HG02852 (cell line): ENCODE results near the gene PRKAG2.
"Not testable (repeated sequence)": the region's sequence is repeated elsewhere in the genome, so short reads cannot be mapped to it uniquely, and the experiment has no call there.

Experiments used
- ATAC-seq: cut with Tn5 transposase; IDR thresholded peaks from one replicate; pipeline ENCODE4 v1.9.1; 2021; ENCODE audit warnings: mild to moderate bottlenecking, moderate library complexity; ENCODE audit not compliant: unreplicated experiment

The PRKAG2 gene

DNA sequence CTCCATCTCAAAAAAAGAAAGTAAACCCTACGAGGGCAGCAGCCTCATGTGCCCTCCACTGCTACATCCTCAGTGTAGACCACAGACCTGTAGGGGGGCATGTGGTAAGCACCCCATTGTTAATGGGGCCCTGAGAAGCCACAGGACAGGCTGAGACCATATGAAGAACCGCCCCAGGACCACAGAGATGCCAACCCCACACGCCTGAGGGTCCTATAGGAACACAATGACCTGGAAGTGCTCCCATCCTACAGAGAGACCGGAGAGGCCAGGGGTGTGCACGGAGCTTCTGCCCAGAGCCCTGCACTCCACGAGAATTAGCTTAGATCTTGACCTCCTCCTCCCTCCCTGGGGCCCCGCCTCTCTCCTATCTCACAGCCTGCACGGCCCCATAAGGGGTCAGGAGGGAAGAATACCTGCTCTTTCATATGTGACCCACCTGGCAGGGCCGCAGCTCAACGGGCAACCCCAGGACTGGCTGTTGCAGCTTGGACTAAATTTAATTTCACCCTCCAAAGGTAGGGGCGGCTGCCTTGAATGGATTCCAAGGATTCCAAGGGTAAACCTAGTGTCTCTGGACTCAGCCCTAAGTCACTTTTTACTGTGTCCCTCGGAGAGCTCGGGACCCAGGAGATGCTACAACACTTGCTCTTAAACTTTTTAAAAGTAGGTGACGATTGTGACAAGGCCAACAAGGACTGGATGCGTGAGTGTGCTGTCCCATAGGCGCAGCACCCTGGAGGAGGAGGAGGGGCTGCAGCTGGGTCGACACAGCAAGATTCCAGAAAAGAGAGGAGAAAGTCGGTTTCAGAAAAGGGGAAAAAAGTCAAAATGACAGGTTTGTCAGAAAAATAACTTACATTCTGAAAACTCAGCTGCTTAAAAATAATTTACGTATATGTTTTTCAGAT, 24.2 kb downstream of the PRKAG2 start:
- ATAC-seq: no peak

- ATAC-seq: no peak
Measured at GRCh38 chr7:151851782-151852181, 25.1 kb downstream of the PRKAG2 start.

- no peak for ATAC-seq
Measured at GRCh38 chr7:151851145-151851751, 25.7 kb downstream of the PRKAG2 start.

GRCh38 chr7:151850491-151851124, 26.3 kb downstream of the PRKAG2 start:
- no peak for ATAC-seq

DNA sequence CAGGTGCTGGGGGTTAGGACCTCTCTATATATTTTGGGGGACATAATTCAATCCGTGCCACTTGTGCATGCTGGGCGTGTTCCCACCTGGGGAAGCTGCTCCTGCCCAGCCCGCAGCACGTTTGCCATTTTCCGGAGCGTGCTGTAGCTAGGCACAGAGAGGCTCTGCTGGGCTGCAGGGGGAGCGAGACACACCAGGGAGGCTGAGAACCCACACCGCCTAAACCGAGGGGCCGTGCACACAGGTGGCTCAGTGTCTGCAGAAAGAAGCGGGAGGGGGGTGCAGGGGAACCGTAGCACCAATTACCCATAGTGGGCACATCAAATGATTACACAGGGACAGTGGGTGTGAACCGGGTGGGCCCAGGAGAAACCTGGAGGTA, 27.0 kb downstream of the PRKAG2 start:
- no peak for ATAC-seq

DNA sequence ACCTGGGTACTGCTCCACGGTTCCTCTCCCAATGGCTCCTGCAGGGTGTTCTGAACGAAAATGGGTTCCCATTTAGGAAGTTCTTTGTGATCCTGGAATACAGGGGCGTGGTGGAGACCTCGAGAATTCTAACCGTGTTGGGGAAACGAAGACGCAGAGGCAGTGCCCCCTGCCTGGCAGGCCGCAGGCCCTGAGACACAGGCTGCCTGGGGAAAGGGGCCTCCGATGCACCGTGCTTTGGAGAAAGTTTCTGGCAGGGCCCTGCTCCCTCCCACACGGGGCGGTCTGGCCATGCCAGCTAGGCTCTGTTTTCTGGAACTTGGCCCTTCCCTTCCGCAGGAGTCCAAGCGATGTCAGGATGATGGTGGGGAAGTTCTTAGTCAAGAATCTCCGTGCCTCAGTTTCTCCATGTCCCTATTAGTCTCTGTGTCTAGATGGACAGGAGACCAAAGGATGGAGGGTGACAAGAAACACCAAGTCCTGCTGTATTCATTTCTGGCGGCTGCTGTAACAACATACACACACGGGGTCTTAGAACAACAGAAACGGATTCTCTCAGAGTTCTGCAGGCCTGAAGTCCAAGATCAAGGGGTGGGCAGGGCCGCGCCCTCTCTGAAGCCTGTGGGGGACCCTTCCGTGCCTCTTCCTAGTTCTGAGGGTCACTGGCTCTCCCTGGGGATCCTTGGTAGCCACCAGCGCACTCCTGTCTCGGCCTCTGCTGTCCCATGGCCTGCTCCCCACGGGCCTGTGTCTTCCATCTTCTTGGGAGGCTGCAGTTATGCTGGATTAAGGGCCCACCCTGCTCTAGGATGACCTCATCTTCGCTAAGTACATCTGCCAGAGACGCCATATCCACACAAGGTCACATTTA, 27.7 kb downstream of the PRKAG2 start:
- no peak for ATAC-seq

- ATAC-seq: no peak
Measured at GRCh38 chr7:151847681-151848081, 29.2 kb downstream of the PRKAG2 start.

- ATAC-seq: no peak
Measured at GRCh38 chr7:151847136-151847535, 29.8 kb downstream of the PRKAG2 start.

GRCh38 chr7:151845412-151846205, 31.3 kb downstream of the PRKAG2 start:
- no peak for ATAC-seq

DNA sequence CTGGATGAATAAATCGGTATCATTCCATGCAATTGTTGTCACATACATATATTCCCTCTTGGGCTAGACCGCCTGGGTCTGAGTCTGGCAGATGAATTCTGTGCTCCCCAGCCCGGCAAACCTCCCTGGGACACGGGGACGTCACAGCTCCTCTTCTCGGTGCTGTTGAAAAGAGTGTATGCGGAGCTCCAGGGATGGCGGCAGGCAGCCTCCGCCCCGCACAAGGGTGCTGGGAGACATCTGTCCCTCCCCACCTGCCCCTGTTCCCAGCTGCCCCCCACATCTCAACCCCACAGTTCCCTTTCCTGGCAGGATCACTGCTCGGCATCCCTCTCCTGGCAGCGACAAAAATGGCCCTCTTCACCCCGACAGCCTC, 32.1 kb downstream of the PRKAG2 start:
- no peak for ATAC-seq

DNA sequence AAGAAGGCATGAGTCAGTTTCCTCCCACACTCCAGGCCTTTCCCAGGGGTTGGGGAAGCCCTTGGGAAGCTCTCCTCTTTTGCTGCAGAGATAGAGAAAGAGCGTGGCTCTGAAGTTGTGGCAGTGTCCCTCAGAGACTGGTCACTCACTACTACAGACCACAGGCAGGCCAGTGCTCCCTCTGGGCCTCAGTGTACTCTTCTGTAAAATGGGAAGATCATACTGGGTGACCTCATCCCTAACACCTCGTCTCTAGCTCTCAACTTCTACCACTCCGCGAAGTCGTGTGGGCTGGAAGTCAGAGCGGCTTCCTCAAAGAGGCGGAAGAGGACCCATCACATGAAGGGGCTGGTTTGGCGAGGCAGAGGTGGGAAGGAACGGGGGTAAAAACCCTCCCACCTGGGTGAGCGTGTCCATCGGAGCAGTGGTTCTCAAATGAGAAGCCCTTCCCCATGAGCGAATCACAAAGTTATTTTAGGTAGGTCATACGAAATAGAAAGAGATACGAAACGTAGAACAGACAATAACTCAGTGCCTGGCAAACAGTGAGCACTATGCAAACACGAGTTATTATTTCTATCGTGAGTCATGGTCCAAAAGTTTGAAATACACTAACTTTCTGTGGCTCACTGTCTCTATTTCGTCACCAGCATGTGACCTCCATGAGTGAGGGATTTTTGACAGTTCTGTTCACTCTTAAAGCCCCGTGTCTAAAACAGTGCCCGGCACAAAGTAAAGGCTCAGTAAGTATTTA, 32.7 kb downstream of the PRKAG2 start:
- no peak for ATAC-seq

DNA sequence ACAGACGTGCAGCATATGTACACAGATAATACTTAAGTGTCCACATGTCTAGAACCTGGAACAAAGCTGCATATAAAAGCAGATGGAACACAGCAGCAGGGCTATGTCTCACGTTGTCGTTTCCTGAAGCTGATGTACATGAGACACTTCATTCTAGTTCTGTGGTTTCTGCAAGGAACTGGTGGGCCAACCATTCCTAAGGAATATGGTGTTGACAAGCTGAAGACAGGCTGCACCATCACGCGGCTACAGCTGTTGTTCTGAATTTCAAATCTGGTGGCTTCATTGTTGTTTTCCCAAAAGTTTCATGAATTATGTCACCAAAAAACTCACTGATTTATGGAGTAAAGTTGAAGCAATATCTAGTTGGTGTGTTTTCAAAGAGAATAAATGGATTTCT, 33.7 kb downstream of the PRKAG2 start:
- no peak for ATAC-seq

DNA sequence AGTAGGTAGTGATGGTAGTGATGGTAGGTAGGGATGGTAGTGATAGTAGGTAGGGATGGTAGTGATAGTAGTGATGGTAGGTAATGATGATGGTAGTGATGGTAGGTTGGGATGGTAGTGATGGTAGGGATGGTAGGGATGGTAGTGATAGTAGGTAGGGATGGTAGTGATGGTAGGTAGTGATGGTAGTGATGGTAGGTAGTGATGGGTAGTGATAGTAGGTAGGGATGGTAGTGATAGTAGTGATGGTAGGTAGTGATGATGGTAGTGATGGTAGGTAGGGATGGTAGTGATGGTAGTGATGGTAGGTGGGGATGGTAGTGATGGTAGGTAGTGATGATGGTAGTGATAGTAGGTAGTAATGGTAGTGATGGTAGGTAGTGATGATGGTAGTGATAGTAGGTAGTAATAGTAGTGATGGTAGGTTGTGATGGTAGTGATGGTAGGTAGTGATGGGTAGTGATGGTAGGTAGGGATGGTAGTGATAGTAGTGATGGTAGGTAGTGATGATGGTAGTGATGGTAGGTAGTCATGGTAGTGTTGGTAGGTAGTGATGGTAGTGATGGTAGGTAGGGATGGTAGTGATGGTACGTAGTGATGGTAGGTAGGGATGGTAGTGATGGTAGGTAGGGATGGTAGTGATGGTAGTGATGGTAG, 35.4 kb downstream of the PRKAG2 start:
- ATAC-seq: not testable (repeated sequence)

- ATAC-seq: no peak
Measured at GRCh38 chr7:151840088-151840910, 36.6 kb downstream of the PRKAG2 start.

- peak; percentile 20 for ATAC-seq
Measured at GRCh38 chr7:151839451-151839921, 37.4 kb downstream of the PRKAG2 start.

DNA sequence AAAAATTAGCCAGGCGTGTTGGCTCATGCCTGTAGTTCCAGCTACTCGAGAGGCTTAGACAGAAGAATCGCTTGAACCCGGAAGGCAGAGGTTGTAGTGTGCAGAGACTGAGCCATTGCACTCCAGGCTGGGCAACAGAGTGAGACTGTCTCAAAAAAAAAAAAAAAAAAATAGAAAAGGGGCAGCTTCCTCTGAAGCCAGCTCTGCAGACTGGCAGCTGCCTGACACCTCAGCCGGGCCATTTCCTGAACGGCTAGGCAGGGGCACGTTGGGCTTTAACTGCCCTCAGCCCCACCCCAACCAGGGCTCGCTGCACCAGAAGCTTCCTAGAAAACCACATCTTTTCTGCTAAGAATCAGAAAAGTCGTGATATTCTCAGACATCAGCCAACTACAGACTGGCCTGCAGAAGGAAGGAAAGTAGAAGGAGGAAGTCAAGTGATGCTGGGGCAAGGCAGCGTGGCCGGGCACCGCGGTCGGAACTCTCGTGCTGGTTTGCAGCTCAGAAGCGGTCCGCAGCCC, 38.0 kb downstream of the PRKAG2 start:
- ATAC-seq: peak; percentile 70

DNA sequence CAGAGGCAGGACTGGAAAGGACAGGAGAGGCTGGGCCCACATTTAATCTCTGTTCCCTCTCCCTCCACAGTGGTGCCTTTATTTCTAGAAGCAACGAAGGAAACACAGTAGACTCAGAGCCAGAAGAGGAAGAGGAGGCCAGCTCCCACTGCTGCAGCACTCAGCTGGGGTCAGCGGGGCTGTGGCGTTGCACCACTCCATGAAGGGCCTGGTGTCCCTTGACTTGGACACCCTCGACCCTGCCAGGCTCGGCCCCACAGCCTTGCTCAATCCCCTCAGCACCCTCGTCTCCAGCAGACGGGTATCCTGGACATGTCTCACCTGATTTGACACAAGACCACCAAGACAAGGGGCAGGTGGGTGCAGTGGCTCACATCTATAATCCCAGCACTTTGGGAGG, 38.8 kb downstream of the PRKAG2 start:
- ATAC-seq: no peak
